K562 (cell line): Measurements from ENCODE around the gene CTNNBL1.

Experiments
- CEBPB ChIP-seq: fragments of 450-650 bp; IDR thresholded peaks from 2 replicates; pipeline ENCODE4 v1.6.1; 2016; ENCODE audit warnings: missing genetic modification characterization, missing compliant biosample characterization
- GTF2F1 ChIP-seq: IDR thresholded peaks from 2 replicates; pipeline ENCODE4 v1.6.1; 2011; ENCODE audit warnings: low read depth, low read length, improper control_type of control experiment
- MYC ChIP-seq, 2 experiments: fragments of 250-450 bp in 1 of 2; sonication (Bioruptor Pico) in 1 of 2; IDR thresholded peaks; 2 replicates each; pipeline versions ENCODE4 v1.5.1 to v1.6.1; 2012 to 2021; ENCODE audit warnings: low read depth in 2 of 2, borderline replicate concordance in 1 of 2, improper control_type of control experiment in 1 of 2, low read length in 1 of 2, mild to moderate bottlenecking in 1 of 2, moderate library complexity in 1 of 2
- POLR2A ChIP-seq: fragments of 450-650 bp; conservative IDR thresholded peaks from 2 replicates; pipeline ENCODE4 v1.6.1; 2016
- ZBTB7A ChIP-seq: IDR thresholded peaks from 2 replicates; pipeline ENCODE4 v1.6.1; 2011; ENCODE audit warnings: low read depth, mild to moderate bottlenecking, low read length, moderate library complexity, borderline replicate concordance; ENCODE audit not compliant: control insufficient read depth
- ZNF175 ChIP-seq: fragments of 200-800 bp; sonication (Bioruptor generic); IDR thresholded peaks from 2 replicates; pipeline ENCODE4 v1.6.1; 2016; ENCODE audit warnings: low read depth, mild to moderate bottlenecking, missing genetic modification characterization, missing compliant biosample characterization
- TF ChIP-seq, protein P1 (sequence below): sonication (generic); formaldehyde crosslinking; IDR thresholded peaks from 2 replicates; pipeline ENCODE4 v1.8.0; 2022; ENCODE audit warnings: missing genetic modification reagents, mild to moderate bottlenecking, borderline replicate concordance

DNA sequence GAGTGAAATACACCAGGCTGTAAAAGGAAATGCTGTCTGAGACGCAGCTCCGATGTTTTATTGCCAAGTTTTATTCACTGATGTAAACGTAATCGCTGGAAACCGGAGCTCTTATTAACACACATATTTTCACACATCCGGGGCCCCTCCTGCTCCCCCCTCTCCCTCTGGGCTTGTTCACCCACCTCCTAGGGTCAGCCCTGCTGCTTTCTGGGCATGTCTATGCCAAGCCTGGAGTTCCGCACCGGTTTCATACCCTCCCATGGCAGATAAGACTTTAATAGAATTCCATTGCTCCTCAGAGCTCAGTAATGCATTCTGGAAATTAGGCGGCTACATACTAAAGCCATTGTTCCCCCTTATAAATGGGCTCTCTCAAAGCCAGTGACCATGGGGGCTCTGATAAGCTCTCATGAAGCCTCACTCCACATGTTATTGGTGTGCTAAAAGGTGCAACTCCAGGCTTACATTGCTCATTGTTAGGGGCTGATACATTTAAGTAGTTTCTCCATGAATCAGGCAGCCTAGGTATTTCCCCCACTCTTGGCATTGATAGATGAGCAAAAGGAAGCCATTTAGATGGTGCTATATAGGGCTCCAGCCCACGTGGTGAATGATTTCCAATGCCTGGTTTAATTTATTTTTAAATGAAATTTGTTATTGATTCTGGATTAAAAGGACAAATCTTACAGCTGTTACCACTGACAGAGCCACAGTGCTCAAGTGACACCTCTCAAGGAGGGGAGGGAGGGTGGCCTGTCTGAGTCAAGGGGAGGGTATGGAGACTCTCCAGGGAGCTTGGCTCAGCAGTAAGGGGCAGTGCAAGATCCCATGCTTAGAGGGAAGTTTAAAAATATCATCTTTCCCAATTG is 204.6 kb downstream of the CTNNBL1 start:
- TF ChIP-seq, protein P1, sequence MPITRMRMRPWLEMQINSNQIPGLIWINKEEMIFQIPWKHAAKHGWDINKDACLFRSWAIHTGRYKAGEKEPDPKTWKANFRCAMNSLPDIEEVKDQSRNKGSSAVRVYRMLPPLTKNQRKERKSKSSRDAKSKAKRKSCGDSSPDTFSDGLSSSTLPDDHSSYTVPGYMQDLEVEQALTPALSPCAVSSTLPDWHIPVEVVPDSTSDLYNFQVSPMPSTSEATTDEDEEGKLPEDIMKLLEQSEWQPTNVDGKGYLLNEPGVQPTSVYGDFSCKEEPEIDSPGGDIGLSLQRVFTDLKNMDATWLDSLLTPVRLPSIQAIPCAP, result no peak
- TF ChIP-seq ZNF175 (no peak), CEBPB (no peak), GTF2F1 (no peak), MYC (IDR thresholded peaks at IDR 0.05; ENCODE audit: low read depth, low read length) (no peak), MYC (CRISPR knock-in tag; IDR thresholded peaks at IDR 0.05; ENCODE audit: borderline replicate concordance, low read depth) (no peak), POLR2A (no peak), ZBTB7A (no peak)
